Measurements from ENCODE around the gene CD53.
"Not testable (repeated sequence)": the region's sequence is repeated elsewhere in the genome, so short reads cannot be mapped to it uniquely, and the experiment has no call there.

CD53 gene

DNA sequence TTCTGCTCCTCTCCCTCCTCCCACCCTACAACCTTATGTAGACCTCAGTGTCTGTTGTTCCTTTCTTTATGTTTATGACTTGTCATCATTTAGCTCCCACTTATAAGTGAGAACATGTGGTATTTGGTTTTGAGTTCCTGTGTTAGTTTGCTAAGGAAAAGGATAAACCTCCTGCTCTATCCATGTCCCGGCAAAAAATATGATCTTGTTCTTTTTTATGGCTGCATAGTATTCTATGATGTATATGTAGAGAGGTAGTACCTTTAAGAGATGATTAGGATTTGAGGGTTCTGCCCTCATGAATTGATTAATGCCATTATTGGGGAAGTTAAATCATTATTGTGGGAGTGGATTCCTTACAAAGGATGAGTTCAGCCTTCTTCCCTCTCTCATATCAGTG, 49.0 kb downstream of the CD53 start:
- Histone ChIP-seq H3K4me1 (ENCODE audit: low read length) (no peaks in the 10 kb centered on the region), H3K9me3 (ENCODE audit: insufficient read depth, low read length) (no peaks in the 10 kb centered on the region)
- TF ChIP-seq EZH2phosphoT487 (IDR thresholded peaks at IDR 0.05; ENCODE audit: low read depth): no peak
- TF ChIP-seq, protein P1, sequence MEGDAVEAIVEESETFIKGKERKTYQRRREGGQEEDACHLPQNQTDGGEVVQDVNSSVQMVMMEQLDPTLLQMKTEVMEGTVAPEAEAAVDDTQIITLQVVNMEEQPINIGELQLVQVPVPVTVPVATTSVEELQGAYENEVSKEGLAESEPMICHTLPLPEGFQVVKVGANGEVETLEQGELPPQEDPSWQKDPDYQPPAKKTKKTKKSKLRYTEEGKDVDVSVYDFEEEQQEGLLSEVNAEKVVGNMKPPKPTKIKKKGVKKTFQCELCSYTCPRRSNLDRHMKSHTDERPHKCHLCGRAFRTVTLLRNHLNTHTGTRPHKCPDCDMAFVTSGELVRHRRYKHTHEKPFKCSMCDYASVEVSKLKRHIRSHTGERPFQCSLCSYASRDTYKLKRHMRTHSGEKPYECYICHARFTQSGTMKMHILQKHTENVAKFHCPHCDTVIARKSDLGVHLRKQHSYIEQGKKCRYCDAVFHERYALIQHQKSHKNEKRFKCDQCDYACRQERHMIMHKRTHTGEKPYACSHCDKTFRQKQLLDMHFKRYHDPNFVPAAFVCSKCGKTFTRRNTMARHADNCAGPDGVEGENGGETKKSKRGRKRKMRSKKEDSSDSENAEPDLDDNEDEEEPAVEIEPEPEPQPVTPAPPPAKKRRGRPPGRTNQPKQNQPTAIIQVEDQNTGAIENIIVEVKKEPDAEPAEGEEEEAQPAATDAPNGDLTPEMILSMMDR (IDR thresholded peaks at IDR 0.05; ENCODE audit: low read depth, low read length): no peak

GRCh38 chr1:110927484-110928075, 54.6 kb downstream of the CD53 start:
- H3K4me2 ChIP-seq (ENCODE audit: low read length): no peak overlapping the region
- H4K20me1 ChIP-seq (ENCODE audit: insufficient read depth, low read length): no peaks in the 10 kb centered on the region
- no peaks in the 10 kb centered on the region for H3K36me3 ChIP-seq (replicated peaks; ENCODE audit: low read depth, low read length)
- no peaks in the 10 kb centered on the region for H3K9me3 ChIP-seq (ENCODE audit: insufficient read depth, low read length)
- TF ChIP-seq EZH2phosphoT487 (IDR thresholded peaks at IDR 0.05; ENCODE audit: low read depth): no peak
- TF ChIP-seq, protein P1 (IDR thresholded peaks at IDR 0.05; ENCODE audit: low read depth, low read length): no peak
- H3K27me3 ChIP-seq (ENCODE audit: low read depth, low read length): no peaks in the 10 kb centered on the region
- no peak overlapping the region for H3K27ac ChIP-seq (ENCODE audit: low read length)
- no peak overlapping the region for H3K9ac ChIP-seq (ENCODE audit: low read length)
- no peaks in the 10 kb centered on the region for H3K4me1 ChIP-seq (ENCODE audit: low read length)
- no peak overlapping the region for H2AFZ ChIP-seq (ENCODE audit: low read depth, low read length)
- H3K79me2 ChIP-seq (ENCODE audit: low read length): no peaks in the 10 kb centered on the region
- no peak overlapping the region for H3K4me3 ChIP-seq (ENCODE audit: low read length)

More for the DNA sequence above, 49.0 kb downstream of the CD53 start:
- no peak overlapping the region for H2AFZ ChIP-seq (ENCODE audit: low read depth, low read length)
- H3K4me3 ChIP-seq (ENCODE audit: low read length): no peak overlapping the region
- H3K4me2 ChIP-seq (ENCODE audit: low read length): no peak overlapping the region
- peaks cover 5% of the 10 kb centered on the region for H3K36me3 ChIP-seq (replicated peaks; ENCODE audit: low read depth, low read length)
- H3K9ac ChIP-seq (ENCODE audit: low read length): no peak overlapping the region
- H3K79me2 ChIP-seq (ENCODE audit: low read length): no peaks in the 10 kb centered on the region
- H3K27ac ChIP-seq (ENCODE audit: low read length): no peak overlapping the region
- H3K27me3 ChIP-seq (ENCODE audit: low read depth, low read length): no peaks in the 10 kb centered on the region
- no peaks in the 10 kb centered on the region for H4K20me1 ChIP-seq (ENCODE audit: insufficient read depth, low read length)

- no peak overlapping the region for H2AFZ ChIP-seq (ENCODE audit: low read depth, low read length)
- H3K4me1 ChIP-seq (ENCODE audit: low read length): no peaks in the 10 kb centered on the region
- no peak overlapping the region for H3K9ac ChIP-seq (ENCODE audit: low read length)
- no peaks in the 10 kb centered on the region for H3K27me3 ChIP-seq (ENCODE audit: low read depth, low read length)
- no peaks in the 10 kb centered on the region for H3K36me3 ChIP-seq (replicated peaks; ENCODE audit: low read depth, low read length)
- H3K9me3 ChIP-seq (ENCODE audit: insufficient read depth, low read length): no peaks in the 10 kb centered on the region
- H4K20me1 ChIP-seq (ENCODE audit: insufficient read depth, low read length): no peaks in the 10 kb centered on the region
- no peaks in the 10 kb centered on the region for H3K79me2 ChIP-seq (ENCODE audit: low read length)
- no peak overlapping the region for H3K4me3 ChIP-seq (ENCODE audit: low read length)
- TF ChIP-seq, protein P1 (IDR thresholded peaks at IDR 0.05; ENCODE audit: low read depth, low read length): no peak
- no peak for TF ChIP-seq EZH2phosphoT487 (IDR thresholded peaks at IDR 0.05; ENCODE audit: low read depth)
- no peak overlapping the region for H3K4me2 ChIP-seq (ENCODE audit: low read length)
- no peak overlapping the region for H3K27ac ChIP-seq (ENCODE audit: low read length)
Observed at GRCh38 chr1:110928191-110928590, 55.2 kb downstream of the CD53 start.

GRCh38 chr1:110928904-110929303, 56.0 kb downstream of the CD53 start:
- H4K20me1 ChIP-seq (ENCODE audit: insufficient read depth, low read length): no peaks in the 10 kb centered on the region
- H3K36me3 ChIP-seq (replicated peaks; ENCODE audit: low read depth, low read length): no peaks in the 10 kb centered on the region
- no peak overlapping the region for H3K4me2 ChIP-seq (ENCODE audit: low read length)
- H3K27me3 ChIP-seq (ENCODE audit: low read depth, low read length): no peaks in the 10 kb centered on the region
- no peak for TF ChIP-seq EZH2phosphoT487 (IDR thresholded peaks at IDR 0.05; ENCODE audit: low read depth)
- TF ChIP-seq, protein P1 (IDR thresholded peaks at IDR 0.05; ENCODE audit: low read depth, low read length): no peak
- no peaks in the 10 kb centered on the region for H3K9me3 ChIP-seq (ENCODE audit: insufficient read depth, low read length)
- no peak overlapping the region for H3K27ac ChIP-seq (ENCODE audit: low read length)
- H2AFZ ChIP-seq (ENCODE audit: low read depth, low read length): no peak overlapping the region
- no peaks in the 10 kb centered on the region for H3K4me1 ChIP-seq (ENCODE audit: low read length)
- no peak overlapping the region for H3K4me3 ChIP-seq (ENCODE audit: low read length)
- no peaks in the 10 kb centered on the region for H3K79me2 ChIP-seq (ENCODE audit: low read length)
- H3K9ac ChIP-seq (ENCODE audit: low read length): no peak overlapping the region

DNA sequence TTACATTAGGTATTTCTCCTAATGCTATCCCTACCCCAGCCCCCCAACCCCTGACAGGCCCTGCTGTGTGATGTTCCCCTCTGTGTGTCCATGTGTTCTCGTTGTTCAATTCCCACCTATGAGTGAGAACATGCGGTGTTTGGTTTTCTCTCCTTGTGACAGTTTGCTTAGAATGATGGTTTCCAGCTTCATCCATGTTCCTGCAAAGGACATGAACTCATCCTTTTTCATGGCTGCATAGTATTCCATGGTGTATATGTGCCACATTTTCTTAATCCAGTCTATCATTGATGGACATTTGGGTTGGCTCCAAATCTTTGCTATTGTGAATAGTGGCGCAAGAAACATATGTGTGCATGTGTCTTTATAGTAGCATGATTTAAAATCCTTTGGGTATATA, 58.1 kb downstream of the CD53 start:
- not testable (repeated sequence) for H3K9ac ChIP-seq (ENCODE audit: low read length); H3K27ac ChIP-seq (ENCODE audit: low read length); H3K36me3 ChIP-seq (replicated peaks; ENCODE audit: low read depth, low read length); H3K9me3 ChIP-seq (ENCODE audit: insufficient read depth, low read length); H2AFZ ChIP-seq (ENCODE audit: low read depth, low read length); H3K4me2 ChIP-seq (ENCODE audit: low read length); H3K4me1 ChIP-seq (ENCODE audit: low read length); H3K79me2 ChIP-seq (ENCODE audit: low read length); H3K4me3 ChIP-seq (ENCODE audit: low read length); H3K27me3 ChIP-seq (ENCODE audit: low read depth, low read length); H4K20me1 ChIP-seq (ENCODE audit: insufficient read depth, low read length)
